HepG2 (cell line): ENCODE results near the gene STX2. TPM values are rescaled to one million over a fixed set of nuclear protein-coding genes. Genes with fewer than 3 reads are reported as not detected.
A peak's percentile ranks its signal among the peaks of the same experiment; 100 is the strongest.

Source experiments
- ATAC-seq: fragments of 200-7000 bp; cut with Tn5 transposase; 3 replicates; pipeline ENCODE4 v1.9.1; 2020; ENCODE audit warnings: mild to moderate bottlenecking, moderate library complexity
- BruUV-seq: library from RNA; stranded (reverse); fragments of 400-500 nt; replicated peaks from 2 replicates; lab custom pipeline; 2021; lab: Mats Ljungman, UMichigan
- CTCF ChIA-PET: fragments of 300-600 bp; formaldehyde crosslinking; extraction: SDS; loops from one replicate; lab custom pipeline; 2021; ENCODE audit warnings: low total read pairs, inconsistent platforms, low intra/inter-chr PET ratio; lab: Yijun Ruan, JAX
- POLR2A ChIA-PET: fragments of 350-600 bp; sonication (Branson Sonifier 250); formaldehyde crosslinking; loops from one replicate; lab custom pipeline; 2020; ENCODE audit warnings: antibody characterized with exemption, inconsistent platforms; lab: Yijun Ruan, JAX
- DNase-seq: peaks from one replicate; pipeline ENCODE4 v3.0.0-alpha.2; 2015; ENCODE audit warnings: low spot score
- FAIRE-seq: peaks from 3 replicates; lab custom pipeline; 2011; peaks lifted over from hg19 to GRCh38; lab: Jason Lieb, UNC
- H2AFZ ChIP-seq: one replicate; pipeline ENCODE4 v1.6.1; 2011; ENCODE audit warnings: low read length, inconsistent platforms
- H3K27ac ChIP-seq: fragments of 300-600 bp; 3 replicates; pipeline ENCODE4 v1.8.0; 2011; ENCODE audit warnings: mixed run types, mild to moderate bottlenecking, mixed read lengths, low read length, inconsistent platforms; ENCODE audit not compliant: insufficient read depth; ENCODE audit errors: extremely low read length
- H3K27me3 ChIP-seq, 2 experiments: fragments of 200-600 bp in 1 of 2; 2 replicates in 1 of 2; 3 replicates in 1 of 2; pipeline versions ENCODE4 v1.6.0 to v1.8.0; 2011; ENCODE audit warnings: low read length in 2 of 2, mild to moderate bottlenecking in 2 of 2, moderate library complexity in 2 of 2, inconsistent platforms in 1 of 2; ENCODE audit not compliant: insufficient read depth in 2 of 2, control insufficient read depth in 1 of 2
- H3K36me3 ChIP-seq, 2 experiments: fragments of 200-600 bp in 1 of 2; replicated peaks in 1 of 2; 2 replicates in 1 of 2; 3 replicates in 1 of 2; pipeline versions ENCODE4 v1.5.1 to v1.8.0; 2011; ENCODE audit warnings: low read length in 2 of 2, inconsistent platforms in 1 of 2; ENCODE audit not compliant: insufficient read depth in 2 of 2, control insufficient read depth in 1 of 2
- H3K4me1 ChIP-seq: 2 replicates; pipeline ENCODE4 v1.5.1; 2012; ENCODE audit warnings: low read length, inconsistent platforms; ENCODE audit not compliant: insufficient read depth
- H3K4me2 ChIP-seq: 2 replicates; pipeline ENCODE4 v1.6.0; 2011; ENCODE audit warnings: low read depth, low read length, inconsistent platforms
- H3K4me3 ChIP-seq, 3 experiments: fragments of 200-600 bp in 1 of 3; sonication (generic), shearing (Covaris generic) in 1 of 3; replicated peaks in 1 of 3; 2 replicates each; pipeline ENCODE4 v1.5.1; 2011 to 2016; ENCODE audit warnings: low read length in 3 of 3, inconsistent platforms in 2 of 3, low read depth in 2 of 3, mild to moderate bottlenecking in 2 of 3, control low read depth in 1 of 3, mixed read lengths in 1 of 3; ENCODE audit not compliant: insufficient read depth in 1 of 3
- H3K79me2 ChIP-seq: one replicate; pipeline ENCODE4 v1.6.1; 2011; ENCODE audit warnings: low read length, inconsistent platforms; ENCODE audit not compliant: insufficient read depth
- H3K9ac ChIP-seq: 2 replicates; pipeline ENCODE4 v1.6.0; 2011; ENCODE audit warnings: mild to moderate bottlenecking, low read depth, low read length, inconsistent platforms; ENCODE audit not compliant: insufficient read depth
- H3K9me3 ChIP-seq: 2 replicates; pipeline ENCODE4 v1.5.1; 2012; ENCODE audit warnings: mild to moderate bottlenecking, low read length
- H4K20me1 ChIP-seq: 2 replicates; pipeline ENCODE4 v1.6.0; 2011; ENCODE audit warnings: inconsistent platforms, mild to moderate bottlenecking, low read length, moderate library complexity; ENCODE audit not compliant: insufficient read depth
- ARNTL ChIP-seq: sonication (generic); formaldehyde crosslinking; IDR thresholded peaks from 2 replicates; pipeline ENCODE4 v1.4.0; 2020; ENCODE audit warnings: mild to moderate bottlenecking, missing genetic modification reagents
- GFI1 ChIP-seq: sonication (generic); formaldehyde crosslinking; IDR thresholded peaks from 2 replicates; pipeline ENCODE4 v1.5.0; 2020; ENCODE audit warnings: missing genetic modification reagents, mild to moderate bottlenecking, borderline replicate concordance
- MIER2 ChIP-seq: IDR thresholded peaks from 2 replicates; pipeline ENCODE4 v1.6.1; 2016; ENCODE audit warnings: missing biosample characterization, missing genetic modification reagents
- PRPF4 ChIP-seq: fragments of 200-400 bp; formaldehyde crosslinking; IDR thresholded peaks from 2 replicates; pipeline ENCODE4 v1.6.1; 2016; ENCODE audit warnings: low read length, low read depth; ENCODE audit not compliant: poor library complexity, severe bottlenecking
- SOX6 ChIP-seq, 2 experiments: fragments of 450-650 bp in 1 of 2; sonication (generic) in 1 of 2; formaldehyde crosslinking in 1 of 2; IDR thresholded peaks; 2 replicates each; pipeline versions ENCODE4 v1.4.0 to v1.6.1; 2017 to 2020; ENCODE audit warnings: antibody characterized with exemption in 1 of 2, mild to moderate bottlenecking in 1 of 2, missing genetic modification reagents in 1 of 2
- SPEN ChIP-seq: sonication (generic); formaldehyde crosslinking; IDR thresholded peaks from 2 replicates; pipeline ENCODE4 v1.5.1; 2020; ENCODE audit warnings: low read depth, mild to moderate bottlenecking, missing genetic modification reagents
- ZNF3 ChIP-seq: IDR thresholded peaks from 2 replicates; pipeline ENCODE4 v1.7.0; 2017; ENCODE audit warnings: inconsistent platforms
- WGBS: methylation state at CpG from one replicate; pipeline ENCODE4 v1.1.6; 2017; ENCODE audit warnings: low lambda C conversion rate; 5-methylcytosine and 5-hydroxymethylcytosine counted together
- in situ Hi-C: cut with HindIII; loops from 2 replicates; pipeline ENCODE4 v1.10.0; 2017; ENCODE audit warnings: low pct_unique_long_range_greater_than_20kb; ENCODE audit not compliant: extremely low pct_ligation_motif_present
- intact Hi-C: fragments of 100-400 bp; cut with micrococcal nuclease; formaldehyde crosslinking; loops from one replicate; pipeline ENCODE4 v1.10.0; 2022; ENCODE audit not compliant: unreplicated experiment
- polyA plus RNA-seq, 8 experiments: library from polyadenylated mRNA; depleted of rRNA in 3 of 8; stranded (reverse) in 7 of 8; unstranded in 1 of 8; fragments of >200 nt; fragmentation: Illumina TruSeq in 4 of 8; extraction: Trizol in 4 of 8; gene quantifications; 2 replicates each; pipeline versions ENCODE4 v1.2.1 to v1.2.3, GENCODE V29; 2011 to 2016; ENCODE audit warnings: low read depth in 4 of 8, missing spikeins in 1 of 8, mixed read lengths in 1 of 8; ENCODE audit not compliant: insufficient read depth in 1 of 8
- total RNA-seq, 5 experiments: library from RNA; depleted of rRNA; stranded (reverse); fragments of >200 nt; fragmentation: Illumina TruSeq; extraction: Trizol; gene quantifications; 2 replicates each; pipeline ENCODE4 v1.2.3, GENCODE V29; 2016; ENCODE audit warnings: low read depth in 1 of 5
- TF ChIP-seq, protein P1 (sequence below): sonication (generic); formaldehyde crosslinking; IDR thresholded peaks from 2 replicates; pipeline ENCODE4 v1.9.0; 2021; ENCODE audit warnings: missing genetic modification reagents, borderline replicate concordance
- TF ChIP-seq, protein P2 (sequence below): sonication (generic); formaldehyde crosslinking; IDR thresholded peaks from 2 replicates; pipeline ENCODE4 v1.5.1; 2020; ENCODE audit warnings: mild to moderate bottlenecking, missing genetic modification reagents
- TF ChIP-seq, protein P3 (sequence below): sonication (generic); formaldehyde crosslinking; IDR thresholded peaks from 2 replicates; pipeline ENCODE4 v1.4.0; 2020; ENCODE audit warnings: mild to moderate bottlenecking, low read depth, missing genetic modification reagents
- TF ChIP-seq, protein P4 (sequence below): sonication (generic); formaldehyde crosslinking; IDR thresholded peaks from 2 replicates; pipeline ENCODE4 v1.4.0; 2020; ENCODE audit warnings: missing genetic modification reagents
- TF ChIP-seq, protein P5 (sequence below): sonication (generic); formaldehyde crosslinking; IDR thresholded peaks from 2 replicates; pipeline ENCODE4 v1.5.0; 2020; ENCODE audit warnings: mild to moderate bottlenecking, missing genetic modification reagents, borderline replicate concordance

The STX2 gene
- total and polyA plus RNA-seq, 2 of the 13 experiments (the other 11 are each of a cell fraction or from before 2014, with no cell fraction given): 13.4 to 25.1 TPM

DNA sequence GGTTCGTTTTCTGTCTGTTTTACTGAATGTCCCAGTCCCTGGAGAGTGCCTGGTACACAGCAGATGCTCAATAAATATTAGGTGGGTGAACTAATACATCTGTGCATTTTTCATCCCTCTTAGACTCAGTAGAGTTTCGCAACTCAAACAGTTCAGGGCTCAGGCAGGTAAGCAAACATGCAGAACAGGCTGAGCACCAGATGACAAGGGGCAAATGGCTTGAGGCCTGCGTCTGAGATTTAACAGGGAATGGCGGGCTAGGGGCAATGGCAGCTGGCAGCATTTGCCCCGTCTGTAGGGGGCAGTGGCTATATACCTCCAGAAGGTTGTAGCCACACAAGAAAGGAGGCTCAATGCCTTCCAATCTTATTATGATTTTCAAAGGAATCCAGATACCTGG lies 24.2 kb upstream of the STX2 start:
- in situ Hi-C loops (no loop called here), intact Hi-C loops (loop anchor here (1.0 kb wide), 1 partner anchor 13 kb away; no protein-coding TSS in a partner anchor)
- H4K20me1 ChIP-seq: no peaks in the 10 kb centered on the region
- no peak overlapping the region for H3K4me3 ChIP-seq
- no peak overlapping the region for H3K27ac ChIP-seq
- WGBS: 2% methylated on average over 5 of the region's 5 CpGs
- peaks cover 36% of the 10 kb centered on the region for H3K4me1 ChIP-seq
- H3K27me3 ChIP-seq: peaks cover 0 to 2% of the 10 kb centered on the region in 2 experiments; a peak in 2 of 5 replicates
- FAIRE-seq: peak; percentile 68
- no peak overlapping the region for H2AFZ ChIP-seq
- peak; percentile 74 for DNase-seq
- no peak overlapping the region for H3K9ac ChIP-seq
- no TSS peak for BruUV-seq
- no peak overlapping the region for H3K4me2 ChIP-seq
- no peaks in the 10 kb centered on the region for H3K79me2 ChIP-seq
- CTCF ChIA-PET: no interaction called here
- H3K36me3 ChIP-seq: no peaks in the 10 kb centered on the region
- ATAC-seq: peak; percentile 88
- POLR2A ChIA-PET: no interaction called here
- H3K9me3 ChIP-seq: no peaks in the 10 kb centered on the region
- peak; percentile 67; the same call in 1 of the 2 replicates for TF ChIP-seq GFI1
- no peak for TF ChIP-seq PRPF4
- TF ChIP-seq, protein P1, sequence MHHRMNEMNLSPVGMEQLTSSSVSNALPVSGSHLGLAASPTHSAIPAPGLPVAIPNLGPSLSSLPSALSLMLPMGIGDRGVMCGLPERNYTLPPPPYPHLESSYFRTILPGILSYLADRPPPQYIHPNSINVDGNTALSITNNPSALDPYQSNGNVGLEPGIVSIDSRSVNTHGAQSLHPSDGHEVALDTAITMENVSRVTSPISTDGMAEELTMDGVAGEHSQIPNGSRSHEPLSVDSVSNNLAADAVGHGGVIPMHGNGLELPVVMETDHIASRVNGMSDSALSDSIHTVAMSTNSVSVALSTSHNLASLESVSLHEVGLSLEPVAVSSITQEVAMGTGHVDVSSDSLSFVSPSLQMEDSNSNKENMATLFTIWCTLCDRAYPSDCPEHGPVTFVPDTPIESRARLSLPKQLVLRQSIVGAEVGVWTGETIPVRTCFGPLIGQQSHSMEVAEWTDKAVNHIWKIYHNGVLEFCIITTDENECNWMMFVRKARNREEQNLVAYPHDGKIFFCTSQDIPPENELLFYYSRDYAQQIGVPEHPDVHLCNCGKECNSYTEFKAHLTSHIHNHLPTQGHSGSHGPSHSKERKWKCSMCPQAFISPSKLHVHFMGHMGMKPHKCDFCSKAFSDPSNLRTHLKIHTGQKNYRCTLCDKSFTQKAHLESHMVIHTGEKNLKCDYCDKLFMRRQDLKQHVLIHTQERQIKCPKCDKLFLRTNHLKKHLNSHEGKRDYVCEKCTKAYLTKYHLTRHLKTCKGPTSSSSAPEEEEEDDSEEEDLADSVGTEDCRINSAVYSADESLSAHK (CRISPR knock-in tag): no peak
- no peak for TF ChIP-seq SOX6 (IDR thresholded peaks at IDR 0.05)
- peak; percentile 28; the same call in 1 of the 2 replicates for TF ChIP-seq SOX6 (CRISPR knock-in tag; IDR thresholded peaks at IDR 0.05)
- TF ChIP-seq SPEN (CRISPR knock-in tag): 0 out of 2 replicates have a peak, but pooled peaks have one; percentile 27
- TF ChIP-seq, protein P2, sequence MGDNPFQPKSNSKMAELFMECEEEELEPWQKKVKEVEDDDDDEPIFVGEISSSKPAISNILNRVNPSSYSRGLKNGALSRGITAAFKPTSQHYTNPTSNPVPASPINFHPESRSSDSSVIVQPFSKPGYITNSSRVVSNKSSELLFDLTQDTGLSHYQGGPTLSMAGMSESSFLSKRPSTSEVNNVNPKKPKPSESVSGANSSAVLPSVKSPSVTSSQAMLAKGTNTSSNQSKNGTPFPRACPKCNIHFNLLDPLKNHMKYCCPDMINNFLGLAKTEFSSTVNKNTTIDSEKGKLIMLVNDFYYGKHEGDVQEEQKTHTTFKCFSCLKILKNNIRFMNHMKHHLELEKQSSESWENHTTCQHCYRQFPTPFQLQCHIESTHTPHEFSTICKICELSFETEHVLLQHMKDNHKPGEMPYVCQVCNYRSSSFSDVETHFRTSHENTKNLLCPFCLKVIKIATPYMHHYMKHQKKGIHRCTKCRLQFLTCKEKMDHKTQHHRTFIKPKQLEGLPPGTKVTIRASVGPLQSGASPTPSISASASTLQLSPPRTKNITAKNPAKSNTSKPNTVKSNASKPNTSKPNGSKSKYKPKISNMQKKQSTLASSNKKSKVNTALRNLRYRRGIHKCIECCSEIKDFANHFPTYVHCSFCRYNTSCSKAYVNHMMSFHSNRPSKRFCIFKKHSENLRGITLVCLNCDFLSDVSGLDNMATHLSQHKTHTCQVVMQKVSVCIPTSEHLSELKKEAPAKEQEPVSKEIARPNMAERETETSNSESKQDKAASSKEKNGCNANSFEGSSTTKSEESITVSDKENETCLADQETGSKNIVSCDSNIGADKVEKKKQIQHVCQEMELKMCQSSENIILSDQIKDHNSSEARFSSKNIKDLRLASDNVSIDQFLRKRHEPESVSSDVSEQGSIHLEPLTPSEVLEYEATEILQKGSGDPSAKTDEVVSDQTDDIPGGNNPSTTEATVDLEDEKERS: no peak
- TF ChIP-seq, protein P3, sequence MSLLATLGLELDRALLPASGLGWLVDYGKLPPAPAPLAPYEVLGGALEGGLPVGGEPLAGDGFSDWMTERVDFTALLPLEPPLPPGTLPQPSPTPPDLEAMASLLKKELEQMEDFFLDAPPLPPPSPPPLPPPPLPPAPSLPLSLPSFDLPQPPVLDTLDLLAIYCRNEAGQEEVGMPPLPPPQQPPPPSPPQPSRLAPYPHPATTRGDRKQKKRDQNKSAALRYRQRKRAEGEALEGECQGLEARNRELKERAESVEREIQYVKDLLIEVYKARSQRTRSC (CRISPR knock-in tag): no peak
- TF ChIP-seq, protein P4, sequence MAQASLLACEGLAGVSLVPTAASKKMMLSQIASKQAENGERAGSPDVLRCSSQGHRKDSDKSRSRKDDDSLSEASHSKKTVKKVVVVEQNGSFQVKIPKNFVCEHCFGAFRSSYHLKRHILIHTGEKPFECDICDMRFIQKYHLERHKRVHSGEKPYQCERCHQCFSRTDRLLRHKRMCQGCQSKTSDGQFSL (CRISPR knock-in tag): no peak
- TF ChIP-seq MIER2: no peak
- no peak for TF ChIP-seq ZNF3 (CRISPR knock-in tag)
- TF ChIP-seq ARNTL (CRISPR knock-in tag): no peak
- TF ChIP-seq, protein P5, sequence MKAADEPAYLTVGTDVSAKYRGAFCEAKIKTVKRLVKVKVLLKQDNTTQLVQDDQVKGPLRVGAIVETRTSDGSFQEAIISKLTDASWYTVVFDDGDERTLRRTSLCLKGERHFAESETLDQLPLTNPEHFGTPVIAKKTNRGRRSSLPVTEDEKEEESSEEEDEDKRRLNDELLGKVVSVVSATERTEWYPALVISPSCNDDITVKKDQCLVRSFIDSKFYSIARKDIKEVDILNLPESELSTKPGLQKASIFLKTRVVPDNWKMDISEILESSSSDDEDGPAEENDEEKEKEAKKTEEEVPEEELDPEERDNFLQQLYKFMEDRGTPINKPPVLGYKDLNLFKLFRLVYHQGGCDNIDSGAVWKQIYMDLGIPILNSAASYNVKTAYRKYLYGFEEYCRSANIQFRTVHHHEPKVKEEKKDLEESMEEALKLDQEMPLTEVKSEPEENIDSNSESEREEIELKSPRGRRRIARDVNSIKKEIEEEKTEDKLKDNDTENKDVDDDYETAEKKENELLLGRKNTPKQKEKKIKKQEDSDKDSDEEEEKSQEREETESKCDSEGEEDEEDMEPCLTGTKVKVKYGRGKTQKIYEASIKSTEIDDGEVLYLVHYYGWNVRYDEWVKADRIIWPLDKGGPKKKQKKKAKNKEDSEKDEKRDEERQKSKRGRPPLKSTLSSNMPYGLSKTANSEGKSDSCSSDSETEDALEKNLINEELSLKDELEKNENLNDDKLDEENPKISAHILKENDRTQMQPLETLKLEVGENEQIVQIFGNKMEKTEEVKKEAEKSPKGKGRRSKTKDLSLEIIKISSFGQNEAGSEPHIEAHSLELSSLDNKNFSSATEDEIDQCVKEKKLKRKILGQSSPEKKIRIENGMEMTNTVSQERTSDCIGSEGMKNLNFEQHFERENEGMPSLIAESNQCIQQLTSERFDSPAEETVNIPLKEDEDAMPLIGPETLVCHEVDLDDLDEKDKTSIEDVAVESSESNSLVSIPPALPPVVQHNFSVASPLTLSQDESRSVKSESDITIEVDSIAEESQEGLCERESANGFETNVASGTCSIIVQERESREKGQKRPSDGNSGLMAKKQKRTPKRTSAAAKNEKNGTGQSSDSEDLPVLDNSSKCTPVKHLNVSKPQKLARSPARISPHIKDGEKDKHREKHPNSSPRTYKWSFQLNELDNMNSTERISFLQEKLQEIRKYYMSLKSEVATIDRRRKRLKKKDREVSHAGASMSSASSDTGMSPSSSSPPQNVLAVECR (CRISPR knock-in tag): peak; percentile 20; the same call in 1 of the 2 replicates
